HEK293 (cell line): ENCODE data around the gene ZKSCAN1.

Experiments
- BCL11A ChIP-seq: fragments of 450-650 bp; formaldehyde crosslinking; IDR thresholded peaks from 2 replicates; pipeline ENCODE4 v1.5.1; 2016; ENCODE audit warnings: low read depth, missing biosample characterization, missing genetic modification characterization
- GLI4 ChIP-seq: fragments of 450-650 bp; formaldehyde crosslinking; IDR thresholded peaks from 2 replicates; pipeline ENCODE4 v1.5.1; 2016; ENCODE audit warnings: missing biosample characterization, missing genetic modification characterization
- HIC1 ChIP-seq: fragments of 450-650 bp; formaldehyde crosslinking; IDR thresholded peaks from 2 replicates; pipeline ENCODE4 v1.5.1; 2016; ENCODE audit warnings: missing biosample characterization, missing genetic modification characterization
- KLF16 ChIP-seq: fragments of 450-650 bp; formaldehyde crosslinking; IDR thresholded peaks from 2 replicates; pipeline ENCODE4 v1.5.1; 2017; ENCODE audit warnings: missing biosample characterization, missing genetic modification characterization
- KLF7 ChIP-seq: fragments of 450-650 bp; formaldehyde crosslinking; IDR thresholded peaks from 2 replicates; pipeline ENCODE4 v1.5.1; 2016; ENCODE audit warnings: missing biosample characterization, missing genetic modification characterization, borderline replicate concordance
- RBAK ChIP-seq: fragments of 450-650 bp; formaldehyde crosslinking; IDR thresholded peaks from 2 replicates; pipeline ENCODE4 v1.5.1; 2016; ENCODE audit warnings: missing biosample characterization, missing genetic modification characterization
- SCRT1 ChIP-seq: fragments of 450-650 bp; formaldehyde crosslinking; IDR thresholded peaks from 2 replicates; pipeline ENCODE4 v1.5.1; 2016; ENCODE audit warnings: missing biosample characterization, missing genetic modification characterization, borderline replicate concordance
- TRIM28 ChIP-seq: IDR thresholded peaks from 2 replicates; pipeline ENCODE4 v1.6.1; 2011; ENCODE audit warnings: low read length, control low read depth, borderline replicate concordance
- ZBTB17 ChIP-seq: fragments of 450-650 bp; formaldehyde crosslinking; IDR thresholded peaks from 2 replicates; pipeline ENCODE4 v1.5.1; 2016; ENCODE audit warnings: missing biosample characterization, missing genetic modification characterization
- ZBTB26 ChIP-seq: fragments of 450-650 bp; formaldehyde crosslinking; optimal IDR thresholded peaks from 2 replicates; pipeline ENCODE3; 2016; ENCODE audit warnings: missing biosample characterization, mild to moderate bottlenecking, missing genetic modification characterization
- ZNF10 ChIP-seq: fragments of 450-650 bp; formaldehyde crosslinking; IDR thresholded peaks from 2 replicates; pipeline ENCODE4 v1.5.1; 2017; ENCODE audit warnings: missing biosample characterization, missing genetic modification characterization
- ZNF121 ChIP-seq: fragments of 450-650 bp; formaldehyde crosslinking; IDR thresholded peaks from 2 replicates; pipeline ENCODE4 v1.5.1; 2016; ENCODE audit warnings: missing biosample characterization, missing genetic modification characterization
- ZNF132 ChIP-seq: fragments of 450-650 bp; formaldehyde crosslinking; IDR thresholded peaks from 2 replicates; pipeline ENCODE4 v1.5.1; 2017; ENCODE audit warnings: missing biosample characterization, missing genetic modification characterization, borderline replicate concordance
- ZNF292 ChIP-seq: fragments of 450-650 bp; formaldehyde crosslinking; IDR thresholded peaks from 2 replicates; pipeline ENCODE4 v1.5.1; 2016; ENCODE audit warnings: low read depth, missing biosample characterization, missing genetic modification characterization, borderline replicate concordance
- ZNF366 ChIP-seq: fragments of 450-650 bp; formaldehyde crosslinking; conservative IDR thresholded peaks from 2 replicates; pipeline ENCODE4 v1.5.1; 2016; ENCODE audit warnings: missing biosample characterization, missing genetic modification characterization
- ZNF37A ChIP-seq: fragments of 450-650 bp; IDR thresholded peaks from 2 replicates; pipeline ENCODE4 v1.5.1; 2018; ENCODE audit warnings: missing biosample characterization, missing genetic modification characterization
- ZNF391 ChIP-seq: fragments of 450-650 bp; formaldehyde crosslinking; IDR thresholded peaks from 2 replicates; pipeline ENCODE4 v1.5.1; 2016; ENCODE audit warnings: low read depth, missing biosample characterization, missing genetic modification characterization, borderline replicate concordance
- ZNF473 ChIP-seq: fragments of 450-650 bp; formaldehyde crosslinking; IDR thresholded peaks from 2 replicates; pipeline ENCODE4 v1.5.1; 2017; ENCODE audit warnings: missing biosample characterization, missing genetic modification characterization
- ZNF518A ChIP-seq: fragments of 450-650 bp; formaldehyde crosslinking; conservative IDR thresholded peaks from 2 replicates; pipeline ENCODE4 v1.5.1; 2016; ENCODE audit warnings: low read depth, missing biosample characterization, missing genetic modification characterization
- ZNF558 ChIP-seq: fragments of 450-650 bp; formaldehyde crosslinking; IDR thresholded peaks from 2 replicates; pipeline ENCODE4 v1.5.1; 2016; ENCODE audit warnings: missing biosample characterization, missing genetic modification characterization
- ZSCAN30 ChIP-seq: fragments of 450-650 bp; IDR thresholded peaks from 2 replicates; pipeline ENCODE4 v1.5.1; 2018; ENCODE audit warnings: missing biosample characterization, mild to moderate bottlenecking, missing genetic modification characterization, moderate library complexity
- TF ChIP-seq, protein P1 (sequence below): fragments of 450-650 bp; formaldehyde crosslinking; IDR thresholded peaks from 2 replicates; pipeline ENCODE4 v1.5.1; 2016; ENCODE audit warnings: missing biosample characterization, missing genetic modification characterization, borderline replicate concordance
- TF ChIP-seq, protein P2 (sequence below): fragments of 450-650 bp; formaldehyde crosslinking; IDR thresholded peaks from 2 replicates; pipeline ENCODE4 v1.5.1; 2016; ENCODE audit warnings: missing biosample characterization, missing genetic modification characterization

ZKSCAN1 gene

GRCh38 chr7:100088621-100089457, 73.4 kb downstream of the ZKSCAN1 start, which contains the start of gene COPS6 (continued):
- TF ChIP-seq ZNF37A (tag by site-specific recombination) (no peak), ZNF292 (no peak), ZNF366 (tag by site-specific recombination) (peak; percentile 28), ZNF10 (tag by site-specific recombination) (0 out of 2 replicates have a peak, but pooled peaks have one; percentile 24), ZNF391 (tag by site-specific recombination) (peak; percentile 45; the same call in 1 of the 2 replicates), ZBTB26 (tag by site-specific recombination) (peak; percentile 84), BCL11A (tag by site-specific recombination) (no peak), TRIM28 (no peak), ZNF132 (tag by site-specific recombination) (no peak), ZNF518A (tag by site-specific recombination) (peak; percentile 20; the same call in 1 of the 2 replicates), ZNF473 (no peak), ZSCAN30 (peak; percentile 86), GLI4 (peak; percentile 83; the same call in 1 of the 2 replicates), HIC1 (no peak), ZNF121 (tag by site-specific recombination) (no peak), RBAK (tag by site-specific recombination) (no peak), KLF7 (tag by site-specific recombination) (no peak), ZBTB17 (tag by site-specific recombination) (no peak), KLF16 (tag by site-specific recombination) (peak; percentile 83), SCRT1 (tag by site-specific recombination) (no peak), ZNF558 (tag by site-specific recombination) (no peak)
- TF ChIP-seq, protein P1, sequence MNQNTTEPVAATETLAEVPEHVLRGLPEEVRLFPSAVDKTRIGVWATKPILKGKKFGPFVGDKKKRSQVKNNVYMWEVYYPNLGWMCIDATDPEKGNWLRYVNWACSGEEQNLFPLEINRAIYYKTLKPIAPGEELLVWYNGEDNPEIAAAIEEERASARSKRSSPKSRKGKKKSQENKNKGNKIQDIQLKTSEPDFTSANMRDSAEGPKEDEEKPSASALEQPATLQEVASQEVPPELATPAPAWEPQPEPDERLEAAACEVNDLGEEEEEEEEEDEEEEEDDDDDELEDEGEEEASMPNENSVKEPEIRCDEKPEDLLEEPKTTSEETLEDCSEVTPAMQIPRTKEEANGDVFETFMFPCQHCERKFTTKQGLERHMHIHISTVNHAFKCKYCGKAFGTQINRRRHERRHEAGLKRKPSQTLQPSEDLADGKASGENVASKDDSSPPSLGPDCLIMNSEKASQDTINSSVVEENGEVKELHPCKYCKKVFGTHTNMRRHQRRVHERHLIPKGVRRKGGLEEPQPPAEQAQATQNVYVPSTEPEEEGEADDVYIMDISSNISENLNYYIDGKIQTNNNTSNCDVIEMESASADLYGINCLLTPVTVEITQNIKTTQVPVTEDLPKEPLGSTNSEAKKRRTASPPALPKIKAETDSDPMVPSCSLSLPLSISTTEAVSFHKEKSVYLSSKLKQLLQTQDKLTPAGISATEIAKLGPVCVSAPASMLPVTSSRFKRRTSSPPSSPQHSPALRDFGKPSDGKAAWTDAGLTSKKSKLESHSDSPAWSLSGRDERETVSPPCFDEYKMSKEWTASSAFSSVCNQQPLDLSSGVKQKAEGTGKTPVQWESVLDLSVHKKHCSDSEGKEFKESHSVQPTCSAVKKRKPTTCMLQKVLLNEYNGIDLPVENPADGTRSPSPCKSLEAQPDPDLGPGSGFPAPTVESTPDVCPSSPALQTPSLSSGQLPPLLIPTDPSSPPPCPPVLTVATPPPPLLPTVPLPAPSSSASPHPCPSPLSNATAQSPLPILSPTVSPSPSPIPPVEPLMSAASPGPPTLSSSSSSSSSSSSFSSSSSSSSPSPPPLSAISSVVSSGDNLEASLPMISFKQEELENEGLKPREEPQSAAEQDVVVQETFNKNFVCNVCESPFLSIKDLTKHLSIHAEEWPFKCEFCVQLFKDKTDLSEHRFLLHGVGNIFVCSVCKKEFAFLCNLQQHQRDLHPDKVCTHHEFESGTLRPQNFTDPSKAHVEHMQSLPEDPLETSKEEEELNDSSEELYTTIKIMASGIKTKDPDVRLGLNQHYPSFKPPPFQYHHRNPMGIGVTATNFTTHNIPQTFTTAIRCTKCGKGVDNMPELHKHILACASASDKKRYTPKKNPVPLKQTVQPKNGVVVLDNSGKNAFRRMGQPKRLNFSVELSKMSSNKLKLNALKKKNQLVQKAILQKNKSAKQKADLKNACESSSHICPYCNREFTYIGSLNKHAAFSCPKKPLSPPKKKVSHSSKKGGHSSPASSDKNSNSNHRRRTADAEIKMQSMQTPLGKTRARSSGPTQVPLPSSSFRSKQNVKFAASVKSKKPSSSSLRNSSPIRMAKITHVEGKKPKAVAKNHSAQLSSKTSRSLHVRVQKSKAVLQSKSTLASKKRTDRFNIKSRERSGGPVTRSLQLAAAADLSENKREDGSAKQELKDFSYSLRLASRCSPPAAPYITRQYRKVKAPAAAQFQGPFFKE (tag by site-specific recombination) = no peak
- TF ChIP-seq, protein P2, sequence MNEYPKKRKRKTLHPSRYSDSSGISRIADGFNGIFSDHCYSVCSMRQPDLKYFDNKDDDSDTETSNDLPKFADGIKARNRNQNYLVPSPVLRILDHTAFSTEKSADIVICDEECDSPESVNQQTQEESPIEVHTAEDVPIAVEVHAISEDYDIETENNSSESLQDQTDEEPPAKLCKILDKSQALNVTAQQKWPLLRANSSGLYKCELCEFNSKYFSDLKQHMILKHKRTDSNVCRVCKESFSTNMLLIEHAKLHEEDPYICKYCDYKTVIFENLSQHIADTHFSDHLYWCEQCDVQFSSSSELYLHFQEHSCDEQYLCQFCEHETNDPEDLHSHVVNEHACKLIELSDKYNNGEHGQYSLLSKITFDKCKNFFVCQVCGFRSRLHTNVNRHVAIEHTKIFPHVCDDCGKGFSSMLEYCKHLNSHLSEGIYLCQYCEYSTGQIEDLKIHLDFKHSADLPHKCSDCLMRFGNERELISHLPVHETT = peak; percentile 54; the same call in 1 of the 2 replicates
